Activated T-cell treated with anti-CD3 and anti-CD28 coated beads, Interleukin-2, amount 50 U/mL, for 1 hour (primary cell): ENCODE data around the gene BCAR3.
"Not testable (repeated sequence)": the region's sequence is repeated elsewhere in the genome, so short reads cannot be mapped to it uniquely, and the experiment has no call there.

Experiments
- DNase-seq: peaks from one replicate; pipeline ENCODE4 v3.0.0-alpha.2; 2020

Gene BCAR3

GRCh38 chr1:93704052-93704451 is 22.4 kb upstream of the BCAR3 start:
- no peak for DNase-seq

- no peak for DNase-seq
Measured at GRCh38 chr1:93703643-93704042, 22.0 kb upstream of the BCAR3 start.

DNA sequence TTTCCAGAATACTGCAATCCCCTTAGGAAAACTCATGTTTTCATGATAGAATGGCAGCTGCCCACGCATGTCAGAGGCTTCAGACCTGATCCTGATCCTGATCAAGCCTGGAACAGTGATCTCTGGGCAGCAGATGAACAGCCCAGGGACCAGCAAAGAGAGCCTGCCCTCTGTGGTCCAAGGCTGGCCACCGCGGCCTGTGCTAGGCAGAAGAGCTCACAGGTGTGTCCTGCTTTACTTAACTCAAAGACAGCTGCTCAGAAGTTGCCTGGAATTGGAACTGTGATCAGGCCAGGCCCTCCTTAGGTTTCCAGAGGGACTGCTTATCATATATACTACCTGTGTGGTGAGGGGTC is 21.2 kb upstream of the BCAR3 start:
- DNase-seq, result no peak

DNA sequence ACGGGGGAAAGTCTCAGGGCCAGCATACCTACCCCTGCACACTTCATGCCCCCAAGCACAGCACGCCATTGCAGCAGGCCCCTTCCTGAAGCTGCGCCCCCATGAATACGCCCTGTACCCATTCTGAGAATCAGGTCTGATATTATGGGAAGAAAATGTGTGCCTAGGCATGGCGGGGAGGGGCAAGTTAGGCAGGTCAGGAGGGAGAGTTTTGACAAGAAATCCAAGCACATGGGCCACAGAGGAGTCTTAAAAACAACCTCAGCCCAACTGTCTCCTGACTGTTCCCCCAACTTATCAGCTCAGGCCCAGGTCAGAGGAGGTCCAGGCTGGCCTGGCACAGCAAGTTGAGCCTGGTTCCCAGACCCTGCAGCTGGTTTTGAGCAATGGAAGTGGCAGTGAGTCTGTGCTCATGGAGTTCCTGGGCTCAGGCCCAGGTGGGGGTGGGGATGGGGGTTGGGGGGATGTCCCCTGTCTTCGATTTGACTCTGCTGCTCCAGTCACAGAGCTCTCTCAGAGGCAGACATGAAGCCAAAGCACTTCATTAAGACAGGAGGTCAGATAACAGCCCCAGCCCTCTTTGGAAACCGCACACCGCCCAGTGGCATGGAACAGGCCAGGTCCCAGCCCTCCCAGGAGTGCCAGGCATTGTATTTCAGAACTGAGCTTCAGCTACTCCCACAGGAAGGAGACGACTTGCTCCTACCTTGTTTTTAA is 20.6 kb upstream of the BCAR3 start:
- DNase-seq, result no peak

DNA sequence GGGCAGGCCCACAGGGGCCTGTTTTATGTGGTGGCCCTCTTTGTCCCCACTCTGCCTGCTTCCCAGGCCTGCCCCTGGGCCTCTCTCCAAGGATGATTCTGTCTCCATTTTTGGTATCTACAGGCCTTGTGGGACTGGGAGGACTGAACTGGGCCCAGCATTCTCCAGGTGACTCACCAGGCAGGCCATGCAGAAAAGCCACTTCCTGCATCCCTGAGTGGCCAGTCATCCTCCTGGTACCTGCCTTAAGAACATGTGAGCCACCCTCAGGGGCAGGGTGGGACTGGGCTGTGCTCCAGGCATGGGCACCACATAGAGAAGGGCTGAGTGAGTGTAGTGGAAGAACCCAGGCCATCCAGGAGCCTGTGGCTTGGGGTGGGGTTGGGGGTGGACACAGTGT is 20.0 kb upstream of the BCAR3 start:
- no peak for DNase-seq

DNA sequence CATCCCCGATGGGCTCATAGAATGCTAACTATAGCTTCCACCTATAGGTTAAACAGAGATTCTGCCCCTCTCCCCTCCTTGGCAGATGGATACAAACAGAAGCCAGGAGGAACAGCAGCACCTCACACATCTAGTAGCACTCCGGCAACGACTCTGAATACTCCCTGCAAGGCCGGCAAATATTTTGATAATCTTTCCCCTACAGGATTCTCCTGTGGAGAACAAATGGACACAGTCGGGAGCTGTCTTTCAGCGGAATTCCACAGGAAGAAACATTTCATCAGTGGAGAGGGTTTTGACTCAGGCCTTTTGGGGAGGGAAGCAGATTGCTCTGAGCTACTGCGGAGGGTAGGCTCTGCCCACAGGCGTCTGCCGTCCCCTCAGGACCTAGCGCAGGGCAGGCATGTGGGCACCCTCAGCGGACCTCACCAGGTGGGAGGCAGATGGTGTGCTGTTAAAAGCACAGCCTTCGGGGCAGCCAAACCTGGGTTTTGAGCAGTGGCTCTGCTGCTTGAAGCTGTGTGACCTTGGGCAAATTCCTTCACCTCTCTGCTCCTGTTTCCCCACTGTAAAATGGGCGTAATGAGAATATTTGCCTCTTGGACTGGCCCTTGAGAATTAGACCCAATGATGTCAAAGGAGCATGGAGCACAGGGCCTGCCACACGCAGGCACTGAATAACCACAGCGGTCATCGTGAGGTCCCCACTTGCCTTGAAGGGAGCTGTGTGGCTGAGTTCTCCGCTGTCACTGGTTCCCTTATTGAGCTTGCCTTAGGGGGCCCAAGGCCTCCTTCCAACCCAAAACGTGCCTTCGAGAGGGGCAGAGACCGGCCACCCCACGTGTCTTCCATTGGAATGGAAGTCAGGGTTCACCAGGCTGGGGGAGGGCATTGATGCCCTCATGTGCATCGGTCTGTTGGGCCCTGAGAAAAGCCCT is 19.2 kb upstream of the BCAR3 start:
- no peak for DNase-seq

DNA sequence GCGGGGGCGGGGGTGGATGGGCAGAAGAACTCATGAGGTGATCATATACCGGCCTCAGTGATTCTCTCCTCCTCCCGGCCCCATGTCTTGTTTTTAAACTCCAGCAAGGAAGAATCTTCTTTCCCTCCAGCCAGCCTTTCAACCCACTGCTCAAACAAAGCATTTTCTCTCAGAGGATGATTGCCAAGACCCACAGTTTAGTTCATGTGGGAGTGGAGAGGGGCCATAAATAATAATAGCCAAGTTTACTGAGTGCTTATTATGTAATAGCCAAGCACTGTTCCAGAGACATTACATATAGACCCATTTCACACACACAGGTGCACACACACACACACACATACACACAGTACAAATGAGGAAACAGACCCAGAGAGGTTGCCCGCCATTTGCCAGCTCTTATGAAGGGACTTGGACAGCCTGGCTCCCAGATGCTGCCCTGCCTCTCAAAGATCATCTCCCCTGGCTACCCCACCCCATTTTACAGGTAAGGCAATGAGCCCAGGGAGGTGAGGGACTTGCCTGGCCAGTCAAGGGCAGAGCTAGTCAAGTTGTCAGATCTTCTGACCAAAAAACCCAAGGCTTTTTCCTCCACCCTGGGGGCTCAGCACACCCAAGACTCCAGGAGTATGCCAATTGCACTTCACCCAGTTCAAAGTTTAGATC is 18.0 kb upstream of the BCAR3 start:
- no peak for DNase-seq

DNA sequence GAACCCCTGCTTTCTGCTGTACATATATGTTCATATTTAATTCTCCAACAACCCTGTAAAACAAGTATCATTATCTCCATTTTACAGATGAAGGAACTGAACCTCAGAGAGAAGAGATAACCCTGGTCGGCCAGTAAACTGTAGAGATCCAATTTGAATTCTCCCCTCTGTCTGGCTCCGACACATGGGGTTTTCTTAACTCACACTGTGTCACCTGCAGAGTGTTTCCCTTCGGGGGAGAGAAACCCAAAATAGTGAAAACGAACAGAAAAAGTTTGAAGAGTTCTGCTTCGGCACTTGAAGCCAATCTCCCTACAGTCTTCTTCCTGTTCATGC is 17.4 kb upstream of the BCAR3 start:
- DNase-seq, result no peak

DNA sequence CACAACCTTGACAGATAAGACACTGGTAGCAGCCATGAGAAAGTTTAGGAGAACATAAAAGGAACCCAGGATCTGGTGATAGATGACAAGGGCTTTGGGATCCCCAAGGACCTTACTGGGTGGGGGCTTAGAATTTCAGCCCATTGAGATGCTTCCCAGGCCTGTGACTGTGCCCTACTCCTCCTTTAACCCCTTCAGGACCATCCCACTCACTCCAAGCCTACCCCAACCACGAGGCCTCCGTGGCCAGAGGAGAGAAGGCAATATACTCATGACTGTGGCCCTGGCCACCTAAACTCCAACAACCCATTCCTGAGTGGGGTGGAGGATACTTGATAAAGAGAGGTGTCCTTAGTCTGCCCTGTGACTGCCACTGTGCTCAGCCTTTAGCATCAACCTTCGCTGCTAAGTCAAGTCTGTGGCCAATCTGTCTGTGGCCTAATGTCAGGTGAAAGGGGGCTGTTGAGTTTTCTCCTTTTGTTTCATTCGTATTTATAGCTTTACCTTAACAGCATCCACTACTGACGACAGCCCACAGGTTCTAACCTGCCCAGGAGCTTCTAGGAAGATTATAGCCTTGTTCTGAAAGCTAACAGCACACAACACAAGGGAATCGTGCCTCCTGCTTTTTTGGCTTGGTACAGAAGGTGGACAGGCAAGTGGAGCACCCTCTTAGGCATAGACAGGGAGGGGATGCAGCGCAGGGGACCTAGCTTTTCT is 16.9 kb upstream of the BCAR3 start:
- no peak for DNase-seq

DNA sequence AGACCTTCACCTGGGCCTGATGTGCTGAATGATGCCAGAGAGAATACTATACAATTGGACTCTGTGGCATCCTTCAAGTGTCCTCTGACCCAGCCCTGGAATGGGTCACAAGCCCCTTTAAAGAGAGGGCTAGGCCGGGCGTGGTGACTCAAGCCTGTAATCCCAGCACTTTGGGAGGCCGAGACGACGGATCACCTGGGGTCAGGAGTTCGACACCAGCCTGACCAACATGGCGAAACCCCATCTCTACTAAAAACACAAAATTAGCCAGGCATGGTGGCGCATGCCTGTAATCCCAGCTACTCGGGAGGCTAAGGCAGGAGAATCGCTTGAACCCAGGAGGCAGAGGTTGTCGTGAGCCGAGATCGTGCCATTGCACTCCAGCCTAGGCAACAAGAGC is 15.9 kb upstream of the BCAR3 start:
- not testable (repeated sequence) for DNase-seq

DNA sequence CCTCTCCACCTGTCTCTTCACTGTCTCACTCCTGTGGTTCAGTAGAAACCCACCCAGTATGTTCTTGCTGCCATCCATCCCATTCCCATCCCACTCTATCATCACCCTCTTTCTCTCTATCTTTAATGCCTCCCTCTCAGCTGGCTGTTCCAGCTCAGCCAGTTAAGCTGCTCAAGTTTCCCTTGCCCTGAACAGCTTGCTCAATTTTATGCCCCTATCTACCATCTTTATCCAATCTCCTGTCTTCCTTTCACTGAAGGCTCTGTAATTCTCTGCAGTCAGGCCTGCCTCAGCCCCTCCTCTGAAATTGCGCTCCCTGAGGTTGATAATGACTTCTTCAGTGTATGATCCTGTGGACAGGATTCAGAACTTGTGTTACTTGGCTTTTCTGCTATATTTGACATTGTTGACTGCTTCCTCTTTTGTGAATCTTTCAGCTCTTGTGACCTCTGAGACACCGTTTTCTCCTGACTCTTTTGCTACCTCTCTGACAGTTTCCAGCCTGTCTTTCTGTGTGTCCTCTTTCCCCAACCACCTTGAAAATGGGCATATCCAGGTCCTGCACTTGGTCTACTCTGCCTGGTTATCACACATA is 13.9 kb upstream of the BCAR3 start:
- DNase-seq, result no peak

DNA sequence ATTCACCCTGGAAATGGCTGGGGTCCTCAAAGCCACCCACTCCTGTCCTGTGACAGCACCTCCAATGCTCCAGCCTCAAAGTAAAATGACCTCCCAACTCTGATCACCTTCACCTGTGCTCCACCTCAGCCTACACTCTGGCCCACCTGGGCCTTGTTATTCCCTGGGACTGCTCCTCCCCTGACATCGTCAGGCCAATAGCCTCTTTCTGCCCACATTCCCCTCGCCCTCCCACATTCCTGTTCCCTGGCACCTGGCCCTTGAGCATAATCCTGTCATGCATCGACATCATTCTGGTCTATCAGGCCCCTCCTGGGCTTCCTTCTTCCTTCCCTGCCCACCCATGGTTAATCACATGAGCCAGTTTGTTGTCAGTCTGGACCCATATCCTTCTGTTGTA is 13.2 kb upstream of the BCAR3 start:
- DNase-seq, result no peak

DNA sequence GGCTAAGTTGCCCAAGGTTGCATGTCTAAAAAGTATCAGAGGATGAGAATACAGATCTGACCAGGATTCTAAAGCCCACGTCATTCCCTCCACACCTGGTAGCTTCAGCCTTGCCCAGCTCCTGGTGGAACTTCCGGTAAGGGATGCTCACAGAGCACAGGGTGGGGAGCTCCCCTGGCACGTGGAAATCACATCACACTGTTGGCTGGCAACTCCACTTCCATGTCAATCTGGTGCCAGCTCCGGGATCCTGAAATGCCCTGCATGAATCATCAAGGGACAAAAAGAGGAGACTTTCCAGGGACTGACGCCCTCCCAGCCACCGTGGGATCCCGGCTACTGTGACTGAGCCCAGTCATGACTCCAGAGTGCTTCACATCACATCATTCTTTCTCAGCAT is 12.4 kb upstream of the BCAR3 start:
- DNase-seq, result no peak

GRCh38 chr1:93692983-93693591 is 11.4 kb upstream of the BCAR3 start:
- DNase-seq, result no peak

DNA sequence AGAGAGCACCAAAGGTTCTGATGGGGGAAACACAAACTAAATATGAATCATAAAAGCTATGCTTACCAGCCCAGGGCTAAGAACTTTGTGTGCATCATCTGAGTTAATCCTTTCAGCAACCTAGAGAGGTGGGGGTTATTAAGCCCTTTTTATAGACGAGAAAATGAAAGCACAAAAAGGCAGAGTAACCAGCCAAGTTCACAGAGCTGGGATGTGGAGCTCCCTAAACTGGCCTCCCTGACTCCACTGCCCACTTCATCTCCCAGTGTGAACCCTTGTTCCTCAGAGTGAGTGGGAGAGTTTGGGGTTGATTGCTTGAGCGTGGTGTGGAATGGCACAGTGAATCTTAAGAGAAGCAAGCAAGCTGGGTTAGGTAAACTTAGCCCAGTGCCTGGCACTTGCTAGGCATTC is 10.8 kb upstream of the BCAR3 start:
- DNase-seq, result no peak

DNA sequence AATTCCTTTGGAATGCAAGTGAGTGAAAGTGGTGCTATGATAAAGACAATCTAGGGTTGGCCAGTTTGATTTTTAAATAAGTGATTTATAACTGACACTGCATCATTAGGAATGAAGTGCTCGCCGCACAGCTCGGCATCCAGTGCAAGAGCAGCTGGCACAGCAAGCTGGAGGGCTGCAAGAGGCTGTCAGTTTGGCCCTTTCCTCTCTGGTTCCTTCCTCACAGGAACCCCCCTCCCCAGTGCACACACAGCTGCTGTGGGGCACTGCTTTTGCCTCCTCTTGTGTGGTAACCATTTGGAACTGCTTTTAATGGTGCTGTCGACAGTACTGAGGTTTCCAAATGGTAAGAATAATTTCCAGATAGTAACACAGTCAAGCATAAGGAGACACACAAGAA is 10.4 kb upstream of the BCAR3 start:
- no peak for DNase-seq

DNA sequence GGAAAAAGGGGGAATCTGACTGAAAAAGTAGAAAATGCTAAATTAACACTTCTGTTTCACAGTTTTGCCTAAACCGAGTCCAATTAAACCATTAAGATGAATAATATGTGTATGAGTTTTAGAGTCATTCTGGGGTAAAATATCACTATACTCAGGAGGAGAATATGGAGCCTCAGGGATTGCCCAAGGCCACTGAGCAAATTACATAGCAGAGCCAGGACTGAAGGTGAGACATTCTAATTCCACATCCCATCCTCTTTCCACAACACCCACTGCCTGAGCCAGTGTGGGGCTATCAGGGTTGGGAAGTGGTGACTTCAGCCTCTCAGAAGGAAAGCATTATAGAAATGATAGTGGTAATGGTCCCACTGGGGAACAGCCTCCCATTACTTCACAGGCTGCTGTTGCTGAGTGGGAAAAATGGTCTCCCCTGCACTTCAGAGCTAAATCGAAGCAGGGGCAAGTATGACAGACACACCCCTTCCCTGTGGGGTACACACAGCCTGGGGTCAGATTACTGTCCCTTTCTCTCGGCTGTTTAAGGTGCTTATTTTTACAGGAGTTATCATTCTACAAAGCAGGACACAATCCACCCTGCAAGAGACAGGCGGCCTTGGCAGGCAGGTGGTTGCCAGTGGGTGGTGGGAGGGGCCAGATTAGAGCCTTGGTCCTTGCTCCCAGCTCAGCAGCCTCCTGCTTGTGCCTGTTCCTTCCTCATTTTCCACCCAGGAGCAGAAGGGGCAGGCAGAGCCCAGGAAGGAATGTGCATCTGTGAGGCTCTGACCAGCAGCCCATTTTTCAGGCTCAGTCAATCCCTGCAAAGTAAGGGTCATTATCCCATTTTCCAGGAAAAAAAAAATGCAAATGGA is 9.5 kb upstream of the BCAR3 start:
- no peak for DNase-seq

DNA sequence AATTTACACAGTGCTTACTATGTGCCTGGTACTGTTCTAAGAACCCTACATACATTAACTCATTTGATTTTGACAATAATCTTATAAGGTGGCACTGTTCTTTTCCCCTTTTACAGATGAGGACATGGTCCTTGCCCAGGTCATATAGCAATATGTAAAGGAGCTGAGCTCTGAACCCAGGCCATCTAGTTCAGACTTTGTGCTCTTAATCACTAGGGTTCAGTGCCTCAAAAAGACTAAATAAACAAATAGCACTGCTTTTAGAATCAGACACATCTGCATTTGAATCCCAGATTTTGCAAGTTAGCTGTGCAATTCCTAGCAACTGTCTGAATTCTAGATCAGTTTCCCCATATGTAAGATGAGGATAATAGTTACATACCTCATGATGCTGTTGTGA is 8.7 kb upstream of the BCAR3 start:
- no peak for DNase-seq

GRCh38 chr1:93689521-93690223 is 8.0 kb upstream of the BCAR3 start:
- no peak for DNase-seq

GRCh38 chr1:93687542-93687941 is 5.9 kb upstream of the BCAR3 start:
- no peak for DNase-seq
